Embryonic facial prominence (tissue), 1 donor: ENCODE data around the gene TPGS1.

Experiments used
- DNase-seq: peaks from one replicate; pipeline ENCODE4 v3.0.0-alpha.2; 2016; ENCODE audit errors: extremely low spot score

The TPGS1 gene

DNA sequence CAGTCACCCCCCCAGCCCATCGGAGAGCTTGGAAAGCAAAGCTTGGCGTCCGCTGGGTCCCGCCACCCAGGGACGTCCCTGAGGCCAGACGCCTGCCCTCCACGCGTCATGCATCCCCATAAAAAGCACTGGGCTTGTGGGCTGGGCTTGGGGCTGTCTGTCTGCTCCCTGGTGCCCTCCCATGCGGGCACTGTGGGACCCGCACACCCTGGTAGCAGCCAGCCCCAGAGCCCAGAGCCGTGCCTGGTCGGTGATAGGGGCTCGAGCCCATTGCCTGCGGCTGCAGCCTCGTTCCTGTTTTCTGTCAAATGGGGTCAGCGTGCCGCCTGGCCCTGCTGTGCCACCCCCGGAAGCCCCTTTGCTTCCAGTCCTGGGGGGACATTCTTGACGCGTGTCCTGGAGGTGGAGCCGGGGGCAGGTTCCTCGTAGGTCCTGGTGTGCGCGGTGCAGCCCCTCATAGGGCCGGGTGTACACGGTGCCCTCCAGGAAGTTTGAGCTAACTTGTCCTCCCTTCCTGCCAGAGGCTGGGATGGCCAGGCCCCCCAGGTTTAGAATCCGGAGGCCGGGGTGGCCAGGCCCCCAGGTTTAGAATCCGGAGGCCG is 32.2 kb downstream of the TPGS1 start:
- no peak for DNase-seq

DNA sequence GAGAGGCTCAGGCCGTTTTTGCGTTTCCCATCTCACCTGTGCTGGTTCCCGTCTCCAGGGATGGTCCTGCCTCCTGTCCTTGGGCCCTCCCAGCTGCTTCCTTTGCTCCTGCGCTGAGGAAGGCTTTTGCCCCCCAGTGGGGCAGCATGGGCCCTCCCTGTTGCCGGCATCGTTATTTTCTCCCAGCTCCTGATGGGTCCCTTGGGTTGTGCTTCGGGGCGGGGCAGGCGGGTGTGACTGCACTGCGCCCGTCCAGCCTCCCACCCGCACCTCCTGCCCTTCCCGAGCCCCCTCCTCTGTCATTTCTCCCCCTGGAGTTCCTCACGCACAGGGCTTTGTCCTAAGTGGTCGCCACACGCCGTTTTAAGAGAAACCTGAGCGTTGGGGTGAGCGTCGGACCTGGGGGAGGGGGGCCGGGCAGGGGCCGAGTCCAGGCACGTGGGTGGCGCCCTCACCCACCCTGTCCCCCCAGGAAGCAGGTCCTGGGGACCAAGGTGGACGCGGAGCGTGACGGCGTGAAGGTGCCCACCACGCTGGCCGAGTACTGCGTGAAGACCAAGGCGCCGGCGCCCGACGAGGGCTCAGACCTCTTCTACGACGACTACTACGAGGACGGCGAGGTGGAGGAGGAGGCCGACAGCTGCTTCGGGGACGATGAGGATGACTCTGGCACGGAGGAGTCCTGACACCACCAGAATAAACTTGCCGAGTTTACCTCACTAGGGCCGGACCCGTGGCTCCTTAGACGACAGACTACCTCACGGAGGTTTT is 33.8 kb downstream of the TPGS1 start:
- no peak for DNase-seq

DNA sequence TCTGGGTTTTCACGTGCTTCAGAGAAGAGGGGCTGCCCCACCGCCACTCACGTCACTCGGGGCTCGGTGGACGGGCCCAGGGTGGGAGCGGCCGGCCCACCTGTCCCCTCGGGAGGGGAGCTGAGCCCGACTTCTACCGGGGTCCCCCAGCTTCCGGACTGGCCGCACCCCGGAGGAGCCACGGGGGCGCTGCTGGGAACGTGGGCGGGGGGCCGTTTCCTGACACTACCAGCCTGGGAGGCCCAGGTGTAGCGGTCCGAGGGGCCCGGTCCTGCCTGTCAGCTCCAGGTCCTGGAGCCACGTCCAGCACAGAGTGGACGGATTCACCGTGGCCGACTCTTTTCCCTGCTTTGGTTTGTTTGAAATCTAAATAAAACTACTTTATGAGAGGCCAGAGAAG is 34.4 kb downstream of the TPGS1 start:
- DNase-seq: no peak

DNA sequence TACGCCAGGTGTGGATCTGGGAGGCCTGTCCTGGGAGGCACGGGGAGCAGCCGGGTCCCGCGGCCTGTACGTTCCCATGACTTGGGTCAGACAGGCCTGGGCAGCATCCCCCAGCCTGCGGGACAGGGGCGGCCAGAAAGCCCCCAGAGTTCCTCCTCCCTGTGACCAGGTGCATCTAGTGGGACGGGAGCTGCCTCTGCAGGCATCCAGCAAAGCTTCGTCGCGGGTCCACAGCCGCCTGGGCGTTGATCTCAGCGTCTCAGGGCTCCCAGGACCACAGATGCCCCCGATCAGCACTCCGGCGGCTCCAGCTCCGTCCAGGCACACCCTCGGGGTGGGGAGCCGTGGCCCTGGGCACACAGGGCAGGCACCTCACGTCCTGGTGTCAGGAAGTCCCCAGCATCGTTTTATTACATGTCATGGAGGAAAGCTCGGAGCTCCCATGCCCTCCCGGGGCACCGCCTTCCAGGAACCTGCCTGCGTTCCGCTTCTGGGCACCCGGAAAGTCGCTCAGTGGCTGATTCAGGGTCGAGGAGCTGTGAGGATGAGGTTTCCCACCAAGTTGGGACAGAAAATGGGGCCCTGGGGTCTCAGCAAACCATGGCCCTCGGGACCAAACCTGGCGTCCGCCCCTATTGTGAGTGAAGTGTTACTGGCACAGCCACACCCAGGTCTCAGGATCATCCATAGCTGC is 35.0 kb downstream of the TPGS1 start:
- no peak for DNase-seq

DNA sequence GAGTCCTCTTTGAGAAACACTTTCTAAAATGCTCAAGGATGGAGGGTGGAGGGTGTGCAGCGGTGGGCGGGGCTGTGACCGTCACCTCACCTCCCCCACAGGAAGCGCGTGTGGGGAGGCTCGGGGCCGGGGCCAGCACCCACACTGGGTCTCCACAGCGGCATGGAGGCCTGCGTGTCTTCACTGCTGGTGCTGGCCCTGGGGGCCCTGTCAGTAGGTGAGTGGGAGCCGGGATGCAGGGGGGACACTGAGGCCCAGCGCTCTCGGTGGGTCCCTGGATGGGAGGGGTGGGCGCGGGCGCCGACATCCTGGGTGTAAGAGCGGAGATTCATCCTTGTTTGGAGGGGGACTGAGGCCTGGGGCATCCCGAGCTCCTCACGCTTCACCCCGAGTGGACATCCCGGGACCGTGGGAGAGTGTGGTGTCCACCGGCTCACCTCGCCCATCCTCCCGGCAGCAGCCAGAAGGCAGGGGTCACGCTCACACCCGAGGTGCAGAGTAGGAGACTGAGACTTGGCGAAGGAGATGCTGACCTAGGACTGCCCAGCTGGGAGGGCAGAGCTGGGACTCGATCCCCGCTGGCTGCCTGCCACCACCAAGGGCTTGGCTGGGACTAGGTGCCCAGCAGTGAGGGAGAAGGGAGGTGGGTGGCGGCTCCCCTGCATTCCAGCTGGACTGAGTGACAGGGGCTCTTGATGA is 36.8 kb downstream of the TPGS1 start, which contains the start of gene GZMM:
GZMM (plus strand) TSS at position 144 of the 699 bp plus-strand sequence; CDS start at position 163, 19 bp downstream.
- DNase-seq: no peak

DNA sequence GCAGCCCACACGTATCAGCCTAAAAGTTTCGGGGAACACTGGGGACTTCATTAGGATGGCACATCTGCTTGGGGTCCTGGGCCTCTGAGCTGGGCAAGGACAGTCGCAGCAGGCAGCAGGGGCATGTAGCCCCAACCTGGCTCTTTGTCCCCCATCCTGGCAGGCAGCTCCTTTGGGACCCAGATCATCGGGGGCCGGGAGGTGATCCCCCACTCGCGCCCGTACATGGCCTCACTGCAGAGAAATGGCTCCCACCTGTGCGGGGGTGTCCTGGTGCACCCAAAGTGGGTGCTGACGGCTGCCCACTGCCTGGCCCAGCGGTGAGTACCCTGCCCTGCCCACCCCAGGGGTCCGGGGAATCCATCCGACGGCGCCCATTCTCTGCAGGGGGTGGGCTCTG is 39.8 kb downstream of the TPGS1 start:
- DNase-seq: no peak

DNA sequence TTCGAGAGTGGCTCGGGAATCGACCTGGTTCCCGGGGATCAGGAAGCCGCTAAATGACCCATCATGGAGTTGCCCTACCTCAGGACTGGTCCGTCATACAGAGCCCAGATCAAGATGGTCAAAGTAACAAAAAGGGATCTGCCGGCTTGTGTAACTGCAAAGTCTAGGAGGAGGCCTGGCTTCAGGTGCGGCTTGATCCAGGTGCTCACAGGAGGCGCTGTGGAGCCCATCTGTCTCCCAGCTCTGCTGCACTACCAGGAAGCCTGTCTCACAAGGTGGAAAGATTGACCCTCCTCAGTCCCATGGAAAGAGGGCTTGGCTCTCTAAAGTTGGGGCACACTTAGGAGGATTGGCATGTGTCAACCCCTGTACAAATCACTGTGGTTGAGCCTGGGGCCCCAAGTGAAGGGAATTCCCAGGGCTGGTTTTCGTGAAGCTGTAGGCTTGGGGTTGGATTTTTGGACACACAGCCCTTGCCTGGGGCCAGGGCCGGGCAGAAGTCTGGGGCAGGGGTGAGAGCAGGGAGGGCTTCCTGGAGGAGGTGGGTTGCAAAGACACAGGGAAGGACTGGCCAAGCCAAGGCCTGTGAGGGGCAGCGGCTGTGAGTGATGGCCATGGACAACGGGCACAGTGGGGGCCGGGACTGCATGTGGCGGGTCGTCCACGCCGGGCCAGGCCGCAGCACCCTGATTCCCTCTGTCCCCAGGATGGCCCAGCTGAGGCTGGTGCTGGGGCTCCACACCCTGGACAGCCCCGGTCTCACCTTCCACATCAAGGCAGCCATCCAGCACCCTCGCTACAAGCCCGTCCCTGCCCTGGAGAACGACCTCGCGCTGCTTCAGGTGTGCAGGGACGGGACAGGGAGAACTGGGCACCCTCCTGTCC is 40.8 kb downstream of the TPGS1 start:
- DNase-seq: no peak

DNA sequence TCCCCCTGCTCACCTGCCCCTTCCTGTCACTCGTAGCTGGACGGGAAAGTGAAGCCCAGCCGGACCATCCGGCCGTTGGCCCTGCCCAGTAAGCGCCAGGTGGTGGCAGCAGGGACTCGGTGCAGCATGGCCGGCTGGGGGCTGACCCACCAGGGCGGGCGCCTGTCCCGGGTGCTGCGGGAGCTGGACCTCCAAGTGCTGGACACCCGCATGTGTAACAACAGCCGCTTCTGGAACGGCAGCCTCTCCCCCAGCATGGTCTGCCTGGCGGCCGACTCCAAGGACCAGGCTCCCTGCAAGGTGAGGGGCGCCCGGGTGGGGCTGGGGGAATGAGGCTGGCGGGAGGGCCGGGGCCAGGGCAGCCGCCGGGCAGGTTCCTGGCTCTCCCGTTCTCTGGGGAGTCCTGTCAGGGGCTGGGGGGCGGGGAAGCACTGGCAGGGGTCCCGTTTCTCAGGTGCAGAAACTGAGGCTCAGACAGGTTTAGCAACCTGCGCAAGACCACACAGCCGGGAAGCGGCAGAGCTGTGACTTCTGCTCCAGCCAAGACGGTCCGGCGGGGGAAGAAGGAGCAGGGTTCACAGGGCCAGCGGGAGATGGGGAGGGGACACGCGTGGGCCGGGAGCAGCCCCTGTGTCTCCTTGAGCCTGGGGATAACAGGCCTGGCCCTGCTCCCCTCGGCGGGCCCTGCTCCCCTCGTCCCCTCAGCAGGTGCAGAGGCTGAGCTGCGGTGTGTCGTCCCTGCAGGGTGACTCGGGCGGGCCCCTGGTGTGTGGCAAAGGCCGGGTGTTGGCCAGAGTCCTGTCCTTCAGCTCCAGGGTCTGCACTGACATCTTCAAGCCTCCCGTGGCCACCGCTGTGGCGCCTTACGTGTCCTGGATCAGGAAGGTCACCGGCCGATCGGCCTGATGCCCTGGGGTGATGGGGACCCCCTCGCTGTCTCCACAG is 41.9 kb downstream of the TPGS1 start:
- no peak for DNase-seq

DNA sequence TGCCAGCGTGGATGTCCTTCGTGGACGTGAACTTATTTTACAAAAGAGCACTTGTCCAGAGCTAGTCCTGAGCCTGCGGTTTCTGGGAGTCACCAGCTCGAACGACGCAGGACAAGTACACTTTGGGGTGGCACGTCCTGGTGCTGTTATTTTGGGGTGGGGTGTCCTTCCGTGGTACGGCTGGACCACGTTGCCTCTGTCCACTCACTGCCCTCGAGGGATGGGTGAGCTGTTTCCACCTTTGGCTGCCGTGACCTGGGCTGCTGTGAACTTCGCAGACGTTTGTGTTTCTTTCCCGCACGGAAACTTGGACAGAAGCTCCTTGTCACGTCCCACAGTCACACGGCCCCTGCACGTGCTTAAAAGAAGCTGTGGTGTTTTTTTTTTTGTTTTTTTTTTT is 47.5 kb downstream of the TPGS1 start:
- no peak for DNase-seq

DNA sequence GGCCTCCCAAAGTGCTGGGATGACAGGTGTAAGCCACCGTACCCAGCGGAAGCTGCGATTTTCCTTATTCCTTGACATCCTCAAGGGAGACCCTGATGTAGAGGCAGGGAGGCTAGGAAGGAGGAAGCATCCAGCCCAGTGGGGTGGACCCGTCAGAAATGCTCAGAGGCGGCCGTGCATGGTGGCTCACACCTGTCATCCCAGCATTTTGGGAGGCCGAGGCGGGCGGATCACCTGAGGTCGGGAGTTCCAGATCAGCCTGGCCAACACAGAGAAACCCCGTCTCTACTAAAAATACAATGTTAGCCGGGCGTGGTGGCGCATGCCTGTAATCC is 48.1 kb downstream of the TPGS1 start:
- no peak for DNase-seq

DNA sequence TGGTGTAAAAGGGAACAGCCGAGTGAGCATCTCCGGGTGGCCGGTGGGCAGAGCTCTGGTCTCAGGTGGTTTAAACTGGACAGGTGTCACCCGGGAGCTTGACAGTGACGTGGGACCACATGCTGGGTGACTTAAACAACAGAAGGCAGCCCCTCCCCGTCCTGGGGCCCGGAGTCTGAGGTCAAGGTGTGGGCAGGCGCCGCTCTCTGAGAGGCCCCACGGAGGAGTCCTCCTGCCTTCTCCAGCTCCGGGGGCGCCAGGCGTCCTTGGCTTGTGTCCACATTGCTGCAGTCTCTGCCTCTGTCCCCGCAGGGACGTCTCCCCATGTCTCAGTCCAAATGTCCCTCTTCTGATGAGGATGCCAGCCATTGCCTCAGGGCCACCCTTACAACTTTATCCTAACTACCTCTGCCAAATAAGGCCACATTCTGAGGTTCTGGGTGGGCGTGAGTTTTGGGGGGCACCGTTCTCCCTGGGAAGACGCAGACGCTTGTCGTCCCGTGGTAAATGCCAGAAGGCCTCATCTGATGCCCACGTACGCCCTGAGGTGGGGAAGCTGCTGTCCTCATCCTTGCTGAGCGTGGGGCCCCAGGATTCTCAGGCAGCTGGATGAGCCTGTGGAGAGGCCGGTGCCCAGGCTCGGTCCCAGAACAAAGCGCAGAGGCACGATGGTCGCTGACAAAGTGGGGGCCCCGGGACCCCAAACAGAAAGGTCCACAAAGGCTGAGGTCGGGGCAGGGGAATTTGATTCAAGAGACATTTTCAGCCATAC is 49.5 kb downstream of the TPGS1 start:
- DNase-seq: no peak

DNA sequence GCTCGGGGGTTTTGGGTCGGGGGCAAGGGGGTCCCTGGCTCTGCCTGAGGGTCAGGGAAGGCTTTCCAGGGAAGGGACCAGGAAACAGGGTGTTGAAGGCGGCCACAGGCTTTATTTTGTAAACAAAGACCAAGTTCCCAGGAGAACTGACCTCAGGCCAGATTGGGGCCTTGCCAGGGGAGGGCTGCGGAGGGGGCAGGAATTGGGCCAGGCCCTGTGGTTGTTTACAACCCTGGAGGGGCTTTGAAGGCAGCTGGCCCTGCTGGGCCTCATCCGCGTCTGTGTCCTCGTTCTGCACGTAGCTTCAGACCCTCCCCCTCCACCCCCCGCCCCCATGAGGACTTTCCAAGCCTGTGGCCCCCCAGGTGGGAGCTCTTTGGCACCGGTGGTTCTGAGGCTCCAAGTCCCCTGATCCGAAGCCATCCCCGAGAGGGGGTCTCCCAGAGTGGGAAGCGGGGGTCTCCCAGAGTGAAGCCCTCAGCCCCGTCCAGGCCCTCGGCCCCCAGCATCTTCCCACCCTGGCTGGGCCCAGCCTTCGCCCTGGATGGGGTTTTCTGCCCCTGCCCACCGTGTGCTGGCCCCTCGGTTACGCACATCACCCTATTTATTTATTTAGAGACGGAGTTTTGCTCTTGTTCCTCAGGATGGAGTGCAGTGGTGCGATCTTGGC is 51.6 kb downstream of the TPGS1 start:
- no peak for DNase-seq

DNA sequence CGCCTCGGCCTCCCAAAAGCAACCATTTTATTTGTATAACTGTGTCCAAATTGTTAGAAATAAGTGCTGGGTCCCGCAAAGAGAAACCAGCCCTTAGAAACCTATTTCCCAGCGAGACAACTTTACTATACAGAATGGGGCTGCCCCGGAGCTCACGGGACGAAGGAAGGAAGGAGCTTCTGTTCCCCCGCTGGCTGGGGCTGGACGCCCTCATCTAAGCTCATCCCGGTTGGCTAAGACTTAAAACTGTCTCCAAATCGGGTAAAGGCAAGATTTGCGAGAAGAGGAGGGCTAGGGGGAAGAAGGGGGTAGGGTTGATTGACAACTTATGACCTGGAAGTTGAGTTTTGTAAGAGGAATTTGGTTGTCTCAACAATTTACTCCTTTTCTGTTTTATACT is 52.8 kb downstream of the TPGS1 start:
- no peak for DNase-seq

DNA sequence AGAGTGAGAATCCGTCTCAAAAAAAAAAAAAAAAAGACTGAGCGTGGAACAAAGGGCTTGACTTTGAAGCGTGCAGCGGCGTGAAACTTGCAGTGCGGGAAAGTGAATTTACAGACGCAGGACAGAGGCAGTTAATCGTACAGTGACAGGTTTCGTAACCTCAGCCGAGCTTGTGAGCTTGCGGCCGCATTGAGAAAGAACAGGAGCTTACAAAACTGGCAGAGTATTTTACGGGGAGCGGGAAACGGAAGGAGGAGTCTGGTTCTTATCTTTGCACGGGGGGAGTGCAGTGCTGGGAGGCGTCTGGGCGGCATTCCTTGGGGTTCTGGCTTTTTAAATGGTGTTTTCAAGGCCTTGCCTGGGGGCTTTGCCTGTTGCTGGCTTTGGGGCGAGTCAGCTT is 59.1 kb downstream of the TPGS1 start:
- DNase-seq: no peak

DNA sequence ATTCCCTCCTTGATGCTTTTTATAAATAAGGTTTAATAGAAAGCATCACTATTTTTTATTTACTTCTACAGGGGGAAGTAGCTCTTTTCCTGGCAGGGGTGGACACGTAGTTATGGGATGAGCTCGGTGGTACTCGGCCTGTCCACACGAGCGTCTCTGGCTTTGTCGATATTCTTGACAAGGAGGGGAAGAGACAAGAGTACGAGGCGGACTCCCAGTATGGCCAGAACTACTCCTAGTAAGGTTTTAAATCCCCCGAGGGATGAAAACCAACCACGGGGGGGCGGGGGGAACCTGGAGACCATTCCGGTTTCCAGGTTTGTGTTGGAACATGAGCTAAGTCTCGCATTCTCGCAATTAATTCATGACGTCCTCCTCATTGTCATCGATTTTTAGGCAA is 59.5 kb downstream of the TPGS1 start:
- DNase-seq: no peak

DNA sequence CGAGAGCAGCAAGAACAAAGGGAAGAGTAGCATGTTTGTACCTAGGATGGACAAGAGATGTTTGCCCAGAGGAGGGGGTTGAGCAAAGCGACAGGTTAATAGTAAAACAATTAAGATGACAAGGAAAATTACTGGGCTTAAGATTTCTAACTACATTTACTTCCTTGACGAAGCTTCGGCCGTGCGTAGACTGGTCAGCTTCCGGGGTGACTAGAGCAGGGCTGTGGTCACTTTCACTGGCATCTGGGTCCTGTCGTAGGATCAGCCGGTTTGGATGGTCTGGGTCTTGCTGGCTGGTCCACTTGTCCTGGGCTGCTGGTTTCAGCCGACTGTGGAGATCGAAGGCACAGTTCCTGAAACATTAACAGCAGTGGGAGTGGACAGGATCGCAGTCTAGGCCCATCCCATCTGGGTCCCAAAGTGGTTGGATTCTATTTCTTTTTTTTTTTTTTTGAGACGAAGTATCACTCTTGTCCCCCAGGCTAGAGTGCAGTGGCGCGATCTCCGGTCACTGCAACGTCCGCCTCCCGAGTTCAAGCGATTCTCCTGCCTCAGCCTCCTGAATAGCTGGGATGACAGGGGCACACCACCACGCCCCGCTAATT is 60.1 kb downstream of the TPGS1 start:
- DNase-seq: no peak
